Glutamatergic neuron (in vitro differentiated cells): ENCODE results near the gene CMTM2. TPM values are rescaled to one million over a fixed set of nuclear protein-coding genes. Genes with fewer than 3 reads are reported as not detected.

Source experiments
- DNase-seq: peaks from one replicate; pipeline ENCODE4 v3.0.0; 2022
- H3K27ac Mint-ChIP-seq: one replicate; pipeline ENCODE4 v1.8.0; 2020; ENCODE audit warnings: mild to moderate bottlenecking, mixed read lengths, inconsistent platforms; ENCODE audit not compliant: unreplicated experiment
- H3K27me3 Mint-ChIP-seq: one replicate; pipeline ENCODE4 v1.8.0; 2020; ENCODE audit warnings: mild to moderate bottlenecking, moderate library complexity, mixed read lengths, inconsistent platforms; ENCODE audit not compliant: unreplicated experiment
- H3K36me3 Mint-ChIP-seq: one replicate; pipeline ENCODE4 v1.8.0; 2020; ENCODE audit warnings: mild to moderate bottlenecking, mixed read lengths, inconsistent platforms; ENCODE audit not compliant: unreplicated experiment
- H3K4me1 Mint-ChIP-seq: one replicate; pipeline ENCODE4 v1.8.0; 2020; ENCODE audit warnings: mild to moderate bottlenecking, low read depth, mixed read lengths, inconsistent platforms; ENCODE audit not compliant: unreplicated experiment
- H3K4me3 Mint-ChIP-seq: one replicate; pipeline ENCODE4 v1.8.0; 2020; ENCODE audit warnings: mild to moderate bottlenecking, mixed read lengths, inconsistent platforms; ENCODE audit not compliant: unreplicated experiment
- H3K9me3 Mint-ChIP-seq: one replicate; pipeline ENCODE4 v1.8.0; 2020; ENCODE audit warnings: mild to moderate bottlenecking, moderate library complexity, mixed read lengths, inconsistent platforms; ENCODE audit not compliant: unreplicated experiment
- CTCF ChIP-seq: fragments of 200-600 bp; sonication (generic); IDR thresholded peaks from one replicate; pipeline ENCODE4 v1.5.0; 2021; ENCODE audit not compliant: partially characterized antibody, unreplicated experiment
- total RNA-seq: library from RNA; stranded (reverse); fragmentation: NEBNext Ultra II Directional; extraction: Animal tissue kit (Norgen Biotek cat#: 25700); gene quantifications from one replicate; pipeline ENCODE4 v1.2.1, GENCODE V29; 2021; ENCODE audit not compliant: unreplicated experiment

CMTM2 gene
- total RNA-seq, 1 donor from 2014 or later: not detected

- Mint-ChIP-seq H3K27ac (no peak overlapping the region), H3K36me3 (no peaks in the 10 kb centered on the region)
These were observed 6.9 kb upstream of the CMTM2 start for GRCh38 chr16:66572356-66572755.

GRCh38 chr16:66574081-66574480 lies 5.2 kb upstream of the CMTM2 start:
- DNase-seq: no peak
- peaks cover 14% of the 10 kb centered on the region for H3K27me3 Mint-ChIP-seq
- no peak overlapping the region for H3K27ac Mint-ChIP-seq
- no peak for TF ChIP-seq CTCF
- no peaks in the 10 kb centered on the region for H3K36me3 Mint-ChIP-seq
- no peaks in the 10 kb centered on the region for H3K4me1 Mint-ChIP-seq
- H3K4me3 Mint-ChIP-seq: no peak overlapping the region
- H3K9me3 Mint-ChIP-seq: no peaks in the 10 kb centered on the region

More at GRCh38 chr16:66572356-66572755, 6.9 kb upstream of the CMTM2 start:
- no peaks in the 10 kb centered on the region for H3K4me1 Mint-ChIP-seq
- DNase-seq: no peak
- H3K4me3 Mint-ChIP-seq: no peak overlapping the region
- H3K9me3 Mint-ChIP-seq: no peaks in the 10 kb centered on the region
- H3K27me3 Mint-ChIP-seq: peaks cover 2% of the 10 kb centered on the region
- no peak for TF ChIP-seq CTCF

GRCh38 chr16:66574531-66574930 lies 4.7 kb upstream of the CMTM2 start:
- Mint-ChIP-seq H3K27me3 (peaks cover 14% of the 10 kb centered on the region), H3K36me3 (no peaks in the 10 kb centered on the region)
- no peak for TF ChIP-seq CTCF

GRCh38 chr16:66575060-66575459 lies 4.2 kb upstream of the CMTM2 start:
- no peaks in the 10 kb centered on the region for H3K4me1 Mint-ChIP-seq
- no peak overlapping the region for H3K27ac Mint-ChIP-seq
- H3K4me3 Mint-ChIP-seq: no peak overlapping the region
- H3K9me3 Mint-ChIP-seq: no peaks in the 10 kb centered on the region
- no peak for DNase-seq
- no peak for TF ChIP-seq CTCF
- no peaks in the 10 kb centered on the region for H3K36me3 Mint-ChIP-seq
- H3K27me3 Mint-ChIP-seq: peaks cover 14% of the 10 kb centered on the region

More at GRCh38 chr16:66574531-66574930, 4.7 kb upstream of the CMTM2 start:
- DNase-seq: no peak
- Mint-ChIP-seq H3K4me1 (no peaks in the 10 kb centered on the region), H3K27ac (no peak overlapping the region), H3K9me3 (no peaks in the 10 kb centered on the region), H3K4me3 (no peak overlapping the region)

GRCh38 chr16:66576296-66576695 lies 3.0 kb upstream of the CMTM2 start:
- Mint-ChIP-seq H3K9me3 (no peaks in the 10 kb centered on the region), H3K4me1 (no peaks in the 10 kb centered on the region), H3K36me3 (no peaks in the 10 kb centered on the region), H3K27me3 (peaks cover 14% of the 10 kb centered on the region), H3K4me3 (no peak overlapping the region), H3K27ac (no peak overlapping the region)
- no peak for TF ChIP-seq CTCF
- DNase-seq: no peak
